Non-pigmented ciliary epithelial cell (primary cell): ENCODE data around the gene FRMD1.

Source experiments
- DNase-seq: peaks from one replicate; pipeline ENCODE4 v3.0.0-alpha.2; 2010; ENCODE audit warnings: low read depth

The FRMD1 gene

GRCh38 chr6:168078943-168079405 is at the start of gene FRMD1:
TSS of gene FRMD1 (minus strand) at chr6:168079212. CDS start at chr6:168079094, 118 bp downstream.
- DNase-seq = no peak

- DNase-seq = no peak
Measured at GRCh38 chr6:168128006-168128630, 49.1 kb upstream of the FRMD1 start.

GRCh38 chr6:168127384-168127868 is 48.4 kb upstream of the FRMD1 start:
- DNase-seq = no peak

GRCh38 chr6:168126566-168127383 is 47.8 kb upstream of the FRMD1 start:
- DNase-seq = no peak

GRCh38 chr6:168125429-168126001 is 46.5 kb upstream of the FRMD1 start:
- DNase-seq = no peak

- no peak for DNase-seq
Measured at GRCh38 chr6:168124921-168125320, 45.9 kb upstream of the FRMD1 start.

GRCh38 chr6:168124158-168124557 is 45.1 kb upstream of the FRMD1 start:
- DNase-seq = no peak

- DNase-seq = no peak
Measured at GRCh38 chr6:168123165-168123911, 44.3 kb upstream of the FRMD1 start.

GRCh38 chr6:168122521-168122920 is 43.5 kb upstream of the FRMD1 start:
- no peak for DNase-seq

GRCh38 chr6:168122011-168122410 is 43.0 kb upstream of the FRMD1 start:
- no peak for DNase-seq

GRCh38 chr6:168121303-168121665 is 42.3 kb upstream of the FRMD1 start:
- DNase-seq = no peak

- no peak for DNase-seq
Measured at GRCh38 chr6:168120390-168121302, 41.6 kb upstream of the FRMD1 start.

- no peak for DNase-seq
Measured at GRCh38 chr6:168119539-168119938, 40.5 kb upstream of the FRMD1 start.

- no peak for DNase-seq
Measured at GRCh38 chr6:168118935-168119334, 39.9 kb upstream of the FRMD1 start.

- no peak for DNase-seq
Measured at GRCh38 chr6:168117942-168118341, 38.9 kb upstream of the FRMD1 start.

GRCh38 chr6:168116975-168117899 is 38.2 kb upstream of the FRMD1 start:
- DNase-seq = no peak

GRCh38 chr6:168116438-168116974 is 37.5 kb upstream of the FRMD1 start:
- DNase-seq = no peak

- no peak for DNase-seq
Measured at GRCh38 chr6:168115748-168116437, 36.9 kb upstream of the FRMD1 start.

GRCh38 chr6:168113226-168113625 is 34.2 kb upstream of the FRMD1 start:
- DNase-seq = no peak
